K562 (cell line): ENCODE results near the gene TBC1D2. TPM values are rescaled to one million over a fixed set of nuclear protein-coding genes. Genes with fewer than 3 reads are reported as not detected.

Source experiments
- ATAC-seq: fragments of 200-7000 bp; cut with Tn5 transposase; 3 replicates; pipeline ENCODE4 v1.9.1; 2020; ENCODE audit warnings: moderate library complexity
- BruUV-seq: library from RNA; stranded (reverse); fragments of 400-500 nt; replicated peaks from 2 replicates; lab custom pipeline; 2021; lab: Mats Ljungman, UMichigan
- CTCF ChIA-PET: fragments of 300-600 bp; formaldehyde crosslinking; extraction: SDS; loops from one replicate; lab custom pipeline; 2021; ENCODE audit warnings: low intra/inter-chr PET ratio; lab: Yijun Ruan, JAX
- POLR2A ChIA-PET: fragments of 300-600, 350-650 bp; sonication (Branson Sonifier 250); formaldehyde crosslinking; extraction: SDS; loops from one replicate; lab custom pipeline; 2021; ENCODE audit warnings: antibody characterized with exemption, inconsistent platforms; lab: Yijun Ruan, JAX
- DNase-seq, 4 experiments: peaks; one replicate each; pipeline versions ENCODE4 v3.0.0 to v3.0.0-alpha.2; 2011 to 2018; ENCODE audit warnings: low spot score in 3 of 4, mixed read lengths in 3 of 4; ENCODE audit errors: extremely low read depth in 1 of 4
- FAIRE-seq: peaks from 2 replicates; lab custom pipeline; 2011; peaks lifted over from hg19 to GRCh38; lab: Jason Lieb, UNC
- H2AFZ ChIP-seq: 2 replicates; pipeline ENCODE4 v1.6.0; 2011; ENCODE audit warnings: low read depth, low read length, control low read depth, inconsistent platforms
- H3K27ac ChIP-seq: fragments of 200-600 bp; 3 replicates; pipeline ENCODE4 v1.8.0; 2011; ENCODE audit warnings: low read depth, mild to moderate bottlenecking, control low read depth, inconsistent platforms, low read length, moderate library complexity, mixed read lengths; ENCODE audit errors: extremely low read depth
- H3K27me3 ChIP-seq, 2 experiments: fragments of 300-600 bp in 1 of 2; 2 replicates in 1 of 2; 3 replicates in 1 of 2; pipeline versions ENCODE4 v1.6.0 to v1.8.0; 2011; ENCODE audit warnings: inconsistent platforms in 2 of 2, low read length in 2 of 2, mild to moderate bottlenecking in 1 of 2, mixed read lengths in 1 of 2, moderate library complexity in 1 of 2; ENCODE audit not compliant: control insufficient read depth in 2 of 2, insufficient read depth in 2 of 2
- H3K36me3 ChIP-seq: fragments of 300-600 bp; 3 replicates; pipeline ENCODE4 v1.8.0; 2011; ENCODE audit warnings: mild to moderate bottlenecking, low read length, inconsistent platforms; ENCODE audit not compliant: control insufficient read depth, insufficient read depth
- H3K4me1 ChIP-seq, 2 experiments: fragments of 200-600 bp in 1 of 2; replicated peaks in 1 of 2; 2 replicates in 1 of 2; 3 replicates in 1 of 2; pipeline versions ENCODE4 v1.5.1 to v1.8.0; 2011; ENCODE audit warnings: inconsistent platforms in 2 of 2, low read length in 2 of 2, mild to moderate bottlenecking in 1 of 2, mixed read lengths in 1 of 2, moderate library complexity in 1 of 2; ENCODE audit not compliant: control insufficient read depth in 2 of 2, insufficient read depth in 2 of 2
- H3K4me2 ChIP-seq: 2 replicates; pipeline ENCODE4 v1.6.1; 2011; ENCODE audit warnings: low read length, control low read depth, inconsistent platforms, mixed read lengths; ENCODE audit not compliant: insufficient read depth
- H3K4me3 ChIP-seq: fragments of 200-600 bp; sonication (generic), shearing (Covaris generic); 2 replicates; pipeline ENCODE4 v1.5.1; 2016; ENCODE audit warnings: control low read depth, inconsistent platforms
- H3K79me2 ChIP-seq: fragments of 200-600 bp; 3 replicates; pipeline ENCODE4 v1.8.0; 2011; ENCODE audit warnings: low read length, inconsistent platforms; ENCODE audit not compliant: control insufficient read depth, insufficient read depth
- H3K9ac ChIP-seq, 2 experiments: 2 replicates each; pipeline versions ENCODE4 v1.6.0 to v1.6.1; 2011; ENCODE audit warnings: low read depth in 2 of 2, low read length in 2 of 2, control low read depth in 1 of 2, inconsistent platforms in 1 of 2, mild to moderate bottlenecking in 1 of 2, mixed read lengths in 1 of 2; ENCODE audit not compliant: insufficient read depth in 1 of 2
- H3K9me1 ChIP-seq: one replicate; pipeline ENCODE4 v1.6.0; 2011; ENCODE audit warnings: inconsistent platforms, mild to moderate bottlenecking, low read length, moderate library complexity; ENCODE audit not compliant: control insufficient read depth, insufficient read depth
- H3K9me3 ChIP-seq: replicated peaks from 2 replicates; pipeline ENCODE4 v1.5.1; 2011; ENCODE audit warnings: low read depth, low read length, inconsistent platforms; ENCODE audit not compliant: control insufficient read depth, insufficient read depth
- H4K20me1 ChIP-seq: replicated peaks from 2 replicates; pipeline ENCODE4 v1.6.1; 2011; ENCODE audit warnings: low read length, inconsistent platforms, mixed read lengths; ENCODE audit not compliant: control insufficient read depth, insufficient read depth
- C11orf30 ChIP-seq: fragments of 450-650 bp; IDR thresholded peaks from 2 replicates; pipeline ENCODE4 v1.6.1; 2016; ENCODE audit warnings: low read depth, mild to moderate bottlenecking
- DMBX1 ChIP-seq: fragments of 250-450 bp; sonication (Bioruptor Pico); IDR thresholded peaks from 2 replicates; pipeline ENCODE4 v1.8.0; 2022; ENCODE audit warnings: inconsistent platforms, mild to moderate bottlenecking, moderate library complexity, borderline replicate concordance
- FOXO4 ChIP-seq: fragments of 450-650 bp; formaldehyde crosslinking; IDR thresholded peaks from 2 replicates; pipeline ENCODE4 v1.4.0; 2020; ENCODE audit warnings: mild to moderate bottlenecking, moderate library complexity
- HDAC2 ChIP-seq: fragments of 450-650 bp; IDR thresholded peaks from 2 replicates; pipeline ENCODE4 v1.6.1; 2016; ENCODE audit warnings: mild to moderate bottlenecking
- NFXL1 ChIP-seq: fragments of 450-650 bp; formaldehyde crosslinking; IDR thresholded peaks from 2 replicates; pipeline ENCODE4 v1.4.0; 2021; ENCODE audit warnings: mild to moderate bottlenecking
- NRF1 ChIP-seq, 2 experiments: fragments of 450-650 bp; IDR thresholded peaks in 1 of 2; conservative IDR thresholded peaks in 1 of 2; 2 replicates each; pipeline ENCODE4 v1.6.1; 2014; ENCODE audit warnings: mild to moderate bottlenecking in 2 of 2
- ZNF12 ChIP-seq: sonication (generic); formaldehyde crosslinking; IDR thresholded peaks from 2 replicates; pipeline ENCODE4 v1.4.0; 2020; ENCODE audit warnings: mild to moderate bottlenecking, missing genetic modification reagents
- ZNF316 ChIP-seq: fragments of 450-650 bp; IDR thresholded peaks from 2 replicates; pipeline ENCODE4 v1.6.1; 2016
- WGBS: fragments of 100-300 bp; shearing (Covaris generic); methylation state at CpG from one replicate; pipeline ENCODE4 v1.1.6; 2016; ENCODE audit warnings: low coverage, mixed read lengths; ENCODE audit not compliant: insufficient coverage; ENCODE audit errors: missing lambda C conversion rate; 5-methylcytosine and 5-hydroxymethylcytosine counted together
- in situ Hi-C: fragments of 300-500 bp; cut with MboI; formaldehyde crosslinking; loops from 4 replicates; pipeline ENCODE4 v1.15.0; 2018; ENCODE audit warnings: inconsistent platforms, mixed read lengths
- intact Hi-C: fragments of 100-400 bp; cut with micrococcal nuclease; formaldehyde crosslinking; loops from 2 replicates; pipeline ENCODE4 v1.14.2; 2022
- polyA plus RNA-seq, 8 experiments: library from polyadenylated mRNA; depleted of rRNA in 4 of 8; stranded (reverse) in 5 of 8; unstranded in 3 of 8; fragments of >200 nt; fragmentation: Nextera tagmentation in 2 of 8; fragmentation: Illumina TruSeq in 1 of 8; extraction: Ambion mirVana in 2 of 8; extraction: Trizol in 1 of 8; gene quantifications; 2 replicates each; pipeline versions ENCODE4 v1.2.1 to v1.2.3, GENCODE V29; 2011 to 2014; ENCODE audit warnings: inconsistent platforms in 1 of 8, missing spikeins in 1 of 8
- total RNA-seq, 7 experiments: library from RNA; depleted of rRNA in 6 of 7; stranded (reverse); fragments of >200 nt in 6 of 7; fragmentation: Illumina TruSeq in 2 of 7; extraction: Trizol in 2 of 7; gene quantifications; 2 replicates each; pipeline versions ENCODE4 v1.2.1 to v1.2.3, GENCODE V29; 2011 to 2021; ENCODE audit warnings: low replicate concordance in 1 of 7

Gene TBC1D2
- total and polyA plus RNA-seq, 9 of the 15 experiments (the other 6 are each of a cell fraction or from before 2014, with no cell fraction given): 0.10 to 7.0 (median 2.5) TPM

- Histone ChIP-seq H3K9ac (no peak overlapping the region), H3K79me2 (no peaks in the 10 kb centered on the region), H3K27me3 (no peaks in the 10 kb centered on the region), H3K4me1 (peaks cover 0 to 8% of the 10 kb centered on the region in 2 experiments; a peak in 2 of 5 replicates), H3K27ac (no peak overlapping the region), H3K36me3 (no peaks in the 10 kb centered on the region), H3K4me2 (no peak overlapping the region), H3K4me3 (no peak overlapping the region), H3K9me3 (no peaks in the 10 kb centered on the region), H4K20me1 (no peaks in the 10 kb centered on the region), H2AFZ (peak overlapping the region; percentile 20), H3K9me1 (no peaks in the 10 kb centered on the region)
- ChIA-PET CTCF (no interaction called here), POLR2A (interaction anchor here (1.0 kb wide), 1 partner anchor 15 kb away, joined by 3 read pairs; no protein-coding TSS in a partner anchor)
- TF ChIP-seq FOXO4 (CRISPR knock-in tag) (no peak), NFXL1 (CRISPR knock-in tag) (no peak), ZNF12 (CRISPR knock-in tag) (no peak), NRF1 (conservative IDR thresholded peaks at IDR 0.05 in 1 of 2, IDR thresholded peaks at IDR 0.05 in 1 of 2) (no peak), ZNF316 (peak; percentile 56), C11orf30 (peak; percentile 55), HDAC2 (no peak), DMBX1 (CRISPR knock-in tag) (no peak)
- no TSS peak for BruUV-seq
- ATAC-seq: peak; percentile 44; the same call in 2 of the 3 replicates
- in situ Hi-C loops: no loop called here
- DNase-seq: no peak
- intact Hi-C loops: no loop called here
- 43% methylated on average over 6 of the region's 6 CpGs for WGBS
- FAIRE-seq: no peak
Observed at GRCh38 chr9:98295824-98296223, 40.4 kb upstream of the TBC1D2 start.
